ENCODE measurements around the gene TFG.
"Not testable (repeated sequence)": the region's sequence is repeated elsewhere in the genome, so short reads cannot be mapped to it uniquely, and the experiment has no call there.

The TFG gene

DNA sequence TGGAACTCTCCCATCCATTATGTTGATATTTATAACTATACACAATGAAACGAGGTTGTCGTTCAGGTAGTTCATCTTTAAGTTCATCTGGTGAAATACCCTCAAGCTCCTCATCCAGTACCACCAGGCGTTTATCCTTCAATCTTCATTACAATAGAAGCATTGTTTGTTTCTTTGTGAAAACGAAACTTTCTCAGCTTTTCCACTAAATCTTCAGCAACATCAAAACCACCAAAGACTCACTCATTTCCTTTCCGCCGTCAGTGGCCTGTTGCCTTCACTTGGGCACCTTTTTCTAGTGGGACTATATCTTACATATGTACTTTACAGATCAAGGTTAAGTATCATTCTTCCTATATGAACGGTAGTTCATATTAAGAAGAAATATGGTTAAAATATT is 44.1 kb upstream of the TFG start:
- H2AFZ ChIP-seq (ENCODE audit: low read length): no peak overlapping the region
- DNase-seq: peak; percentile 26
- H3K27ac ChIP-seq (ENCODE audit: low read length): no peak overlapping the region

GRCh38 chr3:100666699-100667098 is 42.6 kb upstream of the TFG start:
- not testable (repeated sequence) for H3F3A ChIP-seq (ENCODE audit: insufficient read depth, low read length); H3K9ac ChIP-seq (ENCODE audit: low read length); H3K36me3 ChIP-seq (replicated peaks; ENCODE audit: insufficient read depth, low read length); H3K4me1 ChIP-seq (ENCODE audit: low read length); H3K9me3 ChIP-seq (replicated peaks; ENCODE audit: insufficient read depth, low read length); H3K4me2 ChIP-seq (ENCODE audit: low read depth, low read length); H3K79me2 ChIP-seq (ENCODE audit: low read length); H3K27me3 ChIP-seq (replicated peaks; ENCODE audit: insufficient read depth, low read length); DNase-seq; H4K20me1 ChIP-seq (ENCODE audit: insufficient read depth, low read length); H3K9me2 ChIP-seq (replicated peaks; ENCODE audit: insufficient read depth, low read length); H3K27ac ChIP-seq (ENCODE audit: low read length); H2AFZ ChIP-seq (ENCODE audit: low read length); H3K4me3 ChIP-seq (ENCODE audit: low read length)

More for the DNA sequence above, 44.1 kb upstream of the TFG start:
- Histone ChIP-seq H3K4me3 (ENCODE audit: low read length) (no peak overlapping the region), H3K36me3 (replicated peaks; ENCODE audit: insufficient read depth, low read length) (no peaks in the 10 kb centered on the region), H3K4me2 (ENCODE audit: low read depth, low read length) (no peak overlapping the region), H3K79me2 (ENCODE audit: low read length) (no peaks in the 10 kb centered on the region), H3K27me3 (replicated peaks; ENCODE audit: insufficient read depth, low read length) (no peaks in the 10 kb centered on the region), H3K4me1 (ENCODE audit: low read length) (no peaks in the 10 kb centered on the region), H3F3A (ENCODE audit: insufficient read depth, low read length) (no peaks in the 10 kb centered on the region), H3K9me3 (replicated peaks; ENCODE audit: insufficient read depth, low read length) (no peaks in the 10 kb centered on the region), H3K9ac (ENCODE audit: low read length) (no peak overlapping the region), H4K20me1 (ENCODE audit: insufficient read depth, low read length) (no peaks in the 10 kb centered on the region), H3K9me2 (replicated peaks; ENCODE audit: insufficient read depth, low read length) (no peaks in the 10 kb centered on the region)
- TF ChIP-seq CTCF (IDR thresholded peaks at IDR 0.05; ENCODE audit: low read length): no peak
- TF ChIP-seq EZH2 (optimal IDR thresholded peaks at IDR 0.05; ENCODE audit: low read depth, low read length): no peak
- no peak for TF ChIP-seq EZH2phosphoT487 (IDR thresholded peaks at IDR 0.05; ENCODE audit: low read length)

DNA sequence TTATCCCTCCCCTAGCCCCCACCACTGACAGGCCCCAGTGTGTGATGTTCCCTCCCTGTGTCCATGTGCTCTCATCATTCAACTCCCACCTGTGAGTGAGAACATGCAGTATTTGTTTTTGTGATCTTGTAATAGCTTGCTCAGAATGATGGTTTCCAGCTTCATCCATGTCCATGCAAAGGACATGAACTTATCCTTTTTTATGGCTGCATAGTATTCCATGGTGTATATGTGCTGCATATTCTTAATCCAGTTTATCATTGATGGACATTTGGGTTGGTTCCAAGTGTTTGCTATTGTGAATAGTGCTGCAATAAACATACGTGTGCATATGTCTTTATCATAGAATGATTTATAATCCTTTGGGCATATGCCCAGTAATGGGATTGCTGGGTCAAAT is 42.0 kb upstream of the TFG start:
- H3K27me3 ChIP-seq (replicated peaks; ENCODE audit: insufficient read depth, low read length); H3K4me2 ChIP-seq (ENCODE audit: low read depth, low read length); H3K4me1 ChIP-seq (ENCODE audit: low read length); H3K9me2 ChIP-seq (replicated peaks; ENCODE audit: insufficient read depth, low read length); H3K9me3 ChIP-seq (replicated peaks; ENCODE audit: insufficient read depth, low read length); H4K20me1 ChIP-seq (ENCODE audit: insufficient read depth, low read length); DNase-seq; H3K27ac ChIP-seq (ENCODE audit: low read length); H3K36me3 ChIP-seq (replicated peaks; ENCODE audit: insufficient read depth, low read length); H3K4me3 ChIP-seq (ENCODE audit: low read length); H3K79me2 ChIP-seq (ENCODE audit: low read length); H3F3A ChIP-seq (ENCODE audit: insufficient read depth, low read length); H3K9ac ChIP-seq (ENCODE audit: low read length); H2AFZ ChIP-seq (ENCODE audit: low read length): not testable (repeated sequence)

DNA sequence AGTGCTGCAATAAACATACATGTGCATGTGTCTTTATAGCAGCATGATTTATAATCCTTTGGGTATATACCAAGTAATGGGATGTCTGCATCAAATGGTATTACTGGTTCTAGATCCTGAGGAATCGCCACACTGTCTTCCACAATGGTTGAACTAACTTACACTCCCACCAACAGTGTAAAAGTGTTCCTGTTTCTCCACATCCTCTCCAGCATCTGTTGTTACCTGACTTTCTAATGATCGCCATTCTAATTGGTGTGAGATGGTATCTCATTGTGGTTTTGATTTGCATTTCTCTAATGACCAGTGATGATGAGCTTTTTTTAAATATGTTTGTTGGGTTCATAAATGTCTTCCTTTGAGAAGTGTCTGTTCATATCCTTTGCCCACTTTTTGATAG is 38.3 kb upstream of the TFG start:
- H3K27me3 ChIP-seq (replicated peaks; ENCODE audit: insufficient read depth, low read length): not testable (repeated sequence)

GRCh38 chr3:100681496-100681895 is 27.8 kb upstream of the TFG start:
- H4K20me1 ChIP-seq (ENCODE audit: insufficient read depth, low read length): no peaks in the 10 kb centered on the region
- TF ChIP-seq EZH2phosphoT487 (IDR thresholded peaks at IDR 0.05; ENCODE audit: low read length) (no peak), CTCF (IDR thresholded peaks at IDR 0.05; ENCODE audit: low read length) (no peak), EZH2 (optimal IDR thresholded peaks at IDR 0.05; ENCODE audit: low read depth, low read length) (no peak)
- H3K9me3 ChIP-seq (replicated peaks; ENCODE audit: insufficient read depth, low read length): no peaks in the 10 kb centered on the region
- H2AFZ ChIP-seq (ENCODE audit: low read length): no peak overlapping the region
- no peak for DNase-seq
- H3K9me2 ChIP-seq (replicated peaks; ENCODE audit: insufficient read depth, low read length): no peaks in the 10 kb centered on the region
- H3K27ac ChIP-seq (ENCODE audit: low read length): no peak overlapping the region
- H3K4me2 ChIP-seq (ENCODE audit: low read depth, low read length): no peak overlapping the region
- H3K79me2 ChIP-seq (ENCODE audit: low read length): no peaks in the 10 kb centered on the region
- no peak overlapping the region for H3K4me3 ChIP-seq (ENCODE audit: low read length)
- H3K36me3 ChIP-seq (replicated peaks; ENCODE audit: insufficient read depth, low read length): no peaks in the 10 kb centered on the region
- H3F3A ChIP-seq (ENCODE audit: insufficient read depth, low read length): no peaks in the 10 kb centered on the region
- no peaks in the 10 kb centered on the region for H3K4me1 ChIP-seq (ENCODE audit: low read length)
- H3K27me3 ChIP-seq (replicated peaks; ENCODE audit: insufficient read depth, low read length): no peaks in the 10 kb centered on the region
- no peak overlapping the region for H3K9ac ChIP-seq (ENCODE audit: low read length)

More for the DNA sequence above, 38.3 kb upstream of the TFG start:
- not testable (repeated sequence) for H3K79me2 ChIP-seq (ENCODE audit: low read length); H3K9me2 ChIP-seq (replicated peaks; ENCODE audit: insufficient read depth, low read length); H3K36me3 ChIP-seq (replicated peaks; ENCODE audit: insufficient read depth, low read length); H3K4me2 ChIP-seq (ENCODE audit: low read depth, low read length); H3K9me3 ChIP-seq (replicated peaks; ENCODE audit: insufficient read depth, low read length); H3K4me1 ChIP-seq (ENCODE audit: low read length); H3K9ac ChIP-seq (ENCODE audit: low read length); H3K4me3 ChIP-seq (ENCODE audit: low read length); H4K20me1 ChIP-seq (ENCODE audit: insufficient read depth, low read length); H3K27ac ChIP-seq (ENCODE audit: low read length); DNase-seq; H2AFZ ChIP-seq (ENCODE audit: low read length); H3F3A ChIP-seq (ENCODE audit: insufficient read depth, low read length)

All from MM.1S (cell line).